ENCODE results near the gene ATP9B.
A peak's percentile ranks its signal among the peaks of the same experiment; 100 is the strongest.

The ATP9B gene

GRCh38 chr18:79068937-79069716, at the start of gene ATP9B (continued):
- 0 out of 2 replicates have a peak, but pooled peaks have one; percentile 7 for TF ChIP-seq ZSCAN4 (tag by site-specific recombination; IDR thresholded peaks at IDR 0.05)
- TF ChIP-seq HIC1 (tag by site-specific recombination; IDR thresholded peaks at IDR 0.05), result peak; percentile 97
- TF ChIP-seq ZNF560 (tag by site-specific recombination; IDR thresholded peaks at IDR 0.05; ENCODE audit: borderline replicate concordance), result no peak
- TF ChIP-seq PRDM10 (tag by site-specific recombination; IDR thresholded peaks at IDR 0.05), result peak; percentile 44
- no peak for TF ChIP-seq ZNF792 (tag by site-specific recombination; IDR thresholded peaks at IDR 0.05)
- TF ChIP-seq ZSCAN18 (tag by site-specific recombination; IDR thresholded peaks at IDR 0.05), result 0 out of 2 replicates have a peak, but pooled peaks have one; percentile 38
- TF ChIP-seq EGR2 (tag by site-specific recombination; IDR thresholded peaks at IDR 0.05; ENCODE audit: low read depth), result peak; percentile 82
- no peak for TF ChIP-seq ZBTB48 (tag by site-specific recombination; IDR thresholded peaks at IDR 0.05)
- TF ChIP-seq AEBP2 (tag by site-specific recombination; IDR thresholded peaks at IDR 0.05; ENCODE audit: borderline replicate concordance), result no peak
- peak; percentile 74 for TF ChIP-seq KLF10 (tag by site-specific recombination; IDR thresholded peaks at IDR 0.05)
- no peak for TF ChIP-seq ZNF138 (tag by site-specific recombination; IDR thresholded peaks at IDR 0.05; ENCODE audit: borderline replicate concordance)
- TF ChIP-seq ZNF707 (tag by site-specific recombination; IDR thresholded peaks at IDR 0.05), result no peak
- TF ChIP-seq ZNF324 (tag by site-specific recombination; IDR thresholded peaks at IDR 0.05), result peak; percentile 84
- 0 out of 2 replicates have a peak, but pooled peaks have one; percentile 25 for TF ChIP-seq ZNF600 (tag by site-specific recombination; IDR thresholded peaks at IDR 0.05)
- TF ChIP-seq ZNF280D (tag by site-specific recombination; IDR thresholded peaks at IDR 0.05), result peak; percentile 25; the same call in 1 of the 2 replicates
- TF ChIP-seq ZNF639 (tag by site-specific recombination; IDR thresholded peaks at IDR 0.05), result no peak
- TF ChIP-seq BCL11B (tag by site-specific recombination; IDR thresholded peaks at IDR 0.05; ENCODE audit: low read depth), result no peak
- TF ChIP-seq MYNN (tag by site-specific recombination; IDR thresholded peaks at IDR 0.05; ENCODE audit: borderline replicate concordance), result no peak
- no peak for TF ChIP-seq ZNF776 (tag by site-specific recombination; IDR thresholded peaks at IDR 0.05; ENCODE audit: borderline replicate concordance)
- TF ChIP-seq ZNF561 (tag by site-specific recombination; IDR thresholded peaks at IDR 0.05; ENCODE audit: borderline replicate concordance), result peak; percentile 56; the same call in 1 of the 2 replicates
- no peak for TF ChIP-seq ZNF362 (tag by site-specific recombination; IDR thresholded peaks at IDR 0.05)

Measured in HEK293 (cell line).